Brain microvascular endothelial cell (primary cell): ENCODE results near the gene EIF2AK3.

ENCODE experiments used
- DNase-seq: peaks from one replicate; pipeline ENCODE4 v3.0.0-alpha.2; 2020
- H3K27ac ChIP-seq: fragments of 250-450 bp; sonication (Bioruptor Pico); 2 replicates; pipeline ENCODE4 v1.5.1; 2020; ENCODE audit warnings: mild to moderate bottlenecking, moderate library complexity
- H3K27me3 ChIP-seq: fragments of 250-450 bp; sonication (Bioruptor Pico); replicated peaks from 2 replicates; pipeline ENCODE4 v1.5.1; 2020; ENCODE audit warnings: mild to moderate bottlenecking
- H3K36me3 ChIP-seq: fragments of 250-450 bp; sonication (Bioruptor Pico); replicated peaks from 2 replicates; pipeline ENCODE4 v1.5.1; 2020; ENCODE audit warnings: mild to moderate bottlenecking
- H3K4me3 ChIP-seq: 2 replicates; pipeline ENCODE4 v1.5.1; 2011; ENCODE audit warnings: low read depth, mild to moderate bottlenecking, control low read depth, low read length, moderate library complexity
- in situ Hi-C: cut with HindIII; loops from 2 replicates; pipeline ENCODE4 v1.10.0; 2017; ENCODE audit warnings: low sequenced_read_pairs, low pct_ligation_motif_present
- TF ChIP-seq, protein P1 (sequence below): IDR thresholded peaks from 2 replicates; pipeline ENCODE4 v1.5.1; 2011; ENCODE audit warnings: low read depth, mild to moderate bottlenecking, moderate library complexity, low read length, control low read depth, inconsistent platforms; ENCODE audit errors: missing control alignments

The EIF2AK3 gene

DNA sequence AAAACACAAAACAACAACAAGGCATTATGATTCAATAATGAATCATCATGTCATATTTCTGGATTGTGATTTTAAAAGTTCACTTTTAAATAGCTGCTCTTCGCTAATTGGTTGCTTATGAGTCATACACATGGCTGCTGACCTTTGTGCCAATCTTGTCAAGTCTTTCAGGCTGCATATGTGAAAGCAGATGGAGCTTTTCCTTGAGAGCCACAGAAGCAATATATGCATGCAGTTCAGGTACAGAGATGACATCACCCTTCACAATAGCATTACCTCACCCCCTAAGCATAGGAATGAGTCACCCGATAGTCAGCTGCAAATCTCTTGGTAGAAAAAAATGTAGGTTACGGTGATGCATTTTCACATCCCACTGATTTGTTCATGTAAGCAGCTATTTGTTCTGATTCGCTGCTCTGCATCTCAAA is 27.2 kb downstream of the EIF2AK3 start:
- peak; percentile 95 for DNase-seq
- H3K27ac ChIP-seq = peak overlapping the region; percentile 72
- in situ Hi-C loops = no loop called here
- H3K27me3 ChIP-seq = no peaks in the 10 kb centered on the region
- no peak overlapping the region for H3K4me3 ChIP-seq
- no peaks in the 10 kb centered on the region for H3K36me3 ChIP-seq
- TF ChIP-seq, protein P1, sequence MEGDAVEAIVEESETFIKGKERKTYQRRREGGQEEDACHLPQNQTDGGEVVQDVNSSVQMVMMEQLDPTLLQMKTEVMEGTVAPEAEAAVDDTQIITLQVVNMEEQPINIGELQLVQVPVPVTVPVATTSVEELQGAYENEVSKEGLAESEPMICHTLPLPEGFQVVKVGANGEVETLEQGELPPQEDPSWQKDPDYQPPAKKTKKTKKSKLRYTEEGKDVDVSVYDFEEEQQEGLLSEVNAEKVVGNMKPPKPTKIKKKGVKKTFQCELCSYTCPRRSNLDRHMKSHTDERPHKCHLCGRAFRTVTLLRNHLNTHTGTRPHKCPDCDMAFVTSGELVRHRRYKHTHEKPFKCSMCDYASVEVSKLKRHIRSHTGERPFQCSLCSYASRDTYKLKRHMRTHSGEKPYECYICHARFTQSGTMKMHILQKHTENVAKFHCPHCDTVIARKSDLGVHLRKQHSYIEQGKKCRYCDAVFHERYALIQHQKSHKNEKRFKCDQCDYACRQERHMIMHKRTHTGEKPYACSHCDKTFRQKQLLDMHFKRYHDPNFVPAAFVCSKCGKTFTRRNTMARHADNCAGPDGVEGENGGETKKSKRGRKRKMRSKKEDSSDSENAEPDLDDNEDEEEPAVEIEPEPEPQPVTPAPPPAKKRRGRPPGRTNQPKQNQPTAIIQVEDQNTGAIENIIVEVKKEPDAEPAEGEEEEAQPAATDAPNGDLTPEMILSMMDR = no peak

DNA sequence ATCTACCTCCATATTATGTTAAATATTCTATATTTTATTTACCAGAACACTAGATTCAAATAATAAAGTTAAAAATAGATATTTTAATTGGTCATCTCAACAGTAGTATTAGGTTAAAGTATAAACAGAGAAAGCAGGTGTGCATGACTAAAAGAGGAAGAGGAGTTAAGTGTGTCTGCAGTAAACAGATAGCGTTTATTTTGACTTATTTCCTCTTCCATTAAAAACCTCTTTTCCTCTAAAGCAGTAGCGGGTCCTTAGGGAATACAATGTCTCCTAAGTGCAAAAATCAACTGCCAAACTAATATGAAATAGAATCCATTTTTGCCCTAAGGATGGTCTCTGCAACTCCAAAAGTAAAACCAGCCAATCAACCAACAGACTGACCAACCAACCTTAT is 27.7 kb downstream of the EIF2AK3 start:
- TF ChIP-seq, protein P1 = no peak
- no peak for DNase-seq
- H3K27me3 ChIP-seq = no peaks in the 10 kb centered on the region
- in situ Hi-C loops = loop anchor here (10.0 kb wide), 1 partner anchor 65 kb away; no protein-coding TSS in a partner anchor
- H3K36me3 ChIP-seq = no peaks in the 10 kb centered on the region
- peak overlapping the region; percentile 72 for H3K27ac ChIP-seq
- no peak overlapping the region for H3K4me3 ChIP-seq

DNA sequence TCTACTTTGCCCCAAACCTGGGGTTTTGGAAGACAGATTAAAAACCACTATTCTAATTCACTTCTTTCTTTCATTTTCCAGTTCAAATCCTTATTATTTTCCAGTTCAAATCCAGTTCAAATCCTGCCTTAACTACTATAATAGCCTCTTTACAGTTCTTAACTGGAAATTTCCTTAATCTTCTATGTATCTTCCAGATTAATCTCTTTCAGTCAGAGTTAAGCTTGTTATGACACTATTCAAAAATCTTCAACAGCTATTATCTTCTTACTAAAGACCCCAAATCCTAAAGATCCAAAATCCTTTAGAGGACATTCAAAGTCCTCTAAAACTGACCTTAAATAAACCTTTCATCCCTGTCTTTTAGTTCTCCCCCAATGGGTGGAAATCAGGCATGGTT is 30.1 kb downstream of the EIF2AK3 start:
- H3K4me3 ChIP-seq = no peak overlapping the region
- H3K27ac ChIP-seq = no peak overlapping the region
- no peaks in the 10 kb centered on the region for H3K36me3 ChIP-seq
- in situ Hi-C loops = loop anchor here (10.0 kb wide), 1 partner anchor 68 kb away; no protein-coding TSS in a partner anchor
- TF ChIP-seq, protein P1 = no peak
- no peaks in the 10 kb centered on the region for H3K27me3 ChIP-seq
- DNase-seq = no peak

DNA sequence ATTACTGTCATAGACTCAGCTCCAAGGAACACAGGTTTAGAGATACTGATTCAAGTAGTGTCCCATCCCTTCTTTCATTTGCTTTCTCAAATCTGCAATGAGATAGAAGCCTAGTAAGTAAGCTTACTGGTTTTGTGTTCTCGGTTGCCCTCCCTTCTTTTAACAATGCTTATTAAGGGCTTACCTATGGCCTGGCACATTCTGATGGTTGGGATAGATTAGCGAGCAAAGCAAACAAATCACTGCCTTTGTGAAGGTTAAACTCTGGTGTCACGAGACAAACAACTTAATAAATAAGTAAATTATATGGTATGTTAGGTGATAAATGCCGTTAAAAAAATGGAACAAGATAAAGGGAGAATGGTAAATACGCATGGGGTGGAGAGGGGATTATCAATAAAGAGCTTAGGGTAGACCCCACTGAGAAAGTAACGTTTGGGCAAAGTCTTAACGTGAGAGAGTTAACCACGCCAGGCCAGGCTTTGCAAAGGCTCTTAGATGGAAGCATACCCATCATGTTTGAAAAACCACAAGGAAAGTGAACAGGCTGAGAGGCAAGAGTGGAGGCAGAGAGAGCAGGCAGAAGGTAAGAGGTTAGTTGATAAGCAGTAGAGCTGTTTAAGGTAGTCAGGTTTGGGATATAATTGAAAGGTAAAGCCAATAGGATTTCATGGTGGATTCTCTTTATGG is 31.0 kb downstream of the EIF2AK3 start:
- Histone ChIP-seq H3K36me3 (peaks cover 2% of the 10 kb centered on the region), H3K4me3 (no peak overlapping the region), H3K27me3 (no peaks in the 10 kb centered on the region), H3K27ac (no peak overlapping the region)
- in situ Hi-C loops = loop anchor here (10.0 kb wide), 1 partner anchor 69 kb away; no protein-coding TSS in a partner anchor
- TF ChIP-seq, protein P1 = no peak
- DNase-seq = no peak

DNA sequence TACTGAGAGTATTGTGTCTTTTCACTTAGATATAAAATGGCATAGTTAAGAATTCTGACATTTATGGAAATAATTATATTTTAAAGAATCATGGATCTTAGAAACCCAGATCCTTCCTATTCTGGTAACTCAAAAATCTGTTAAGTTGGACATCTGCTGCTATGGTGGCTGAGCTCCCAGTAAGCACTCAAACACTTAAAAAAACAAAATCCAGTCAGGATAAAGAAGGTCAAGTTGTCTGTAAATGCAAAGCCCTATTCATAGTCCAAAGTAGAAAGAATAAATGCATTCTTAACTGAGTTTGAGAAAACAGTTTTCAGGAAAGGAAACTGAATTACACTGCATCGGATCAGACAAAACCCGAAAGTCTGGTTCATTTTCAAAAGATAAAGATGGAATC is 35.6 kb downstream of the EIF2AK3 start:
- Histone ChIP-seq H3K27me3 (no peaks in the 10 kb centered on the region), H3K36me3 (peaks cover 12% of the 10 kb centered on the region), H3K27ac (no peak overlapping the region), H3K4me3 (no peak overlapping the region)
- TF ChIP-seq, protein P1 = no peak
- no peak for DNase-seq
- in situ Hi-C loops = loop anchor here (10.0 kb wide), 1 partner anchor 73 kb away; no protein-coding TSS in a partner anchor
